NCI-H187 (cell line): ENCODE measurements around the gene C4BPA.

Source experiments
- DNase-seq, 2 experiments: peaks; one replicate each; lab custom pipeline; 2025; lab: John Stamatoyannopoulos, UW

Gene C4BPA

DNA sequence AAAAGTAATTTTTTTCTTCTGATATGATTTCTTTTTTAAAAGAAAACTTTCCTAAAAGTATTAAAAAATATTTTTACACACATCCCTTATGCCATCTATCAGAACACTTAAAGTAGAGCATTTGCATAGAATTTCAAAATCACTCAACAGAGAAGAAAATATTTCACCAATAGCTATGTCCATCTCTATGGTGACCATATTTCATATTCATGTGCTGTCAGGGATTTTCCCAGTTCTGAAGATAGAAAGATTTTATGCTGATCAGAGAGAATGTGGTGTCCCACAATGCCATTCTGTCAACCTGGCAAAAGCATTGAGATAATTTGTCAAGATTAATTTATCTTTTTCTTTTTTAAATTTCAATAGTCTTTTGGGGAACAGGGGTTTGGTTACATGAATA, 87.0 kb downstream of the C4BPA start:
- DNase-seq = no peak

DNA sequence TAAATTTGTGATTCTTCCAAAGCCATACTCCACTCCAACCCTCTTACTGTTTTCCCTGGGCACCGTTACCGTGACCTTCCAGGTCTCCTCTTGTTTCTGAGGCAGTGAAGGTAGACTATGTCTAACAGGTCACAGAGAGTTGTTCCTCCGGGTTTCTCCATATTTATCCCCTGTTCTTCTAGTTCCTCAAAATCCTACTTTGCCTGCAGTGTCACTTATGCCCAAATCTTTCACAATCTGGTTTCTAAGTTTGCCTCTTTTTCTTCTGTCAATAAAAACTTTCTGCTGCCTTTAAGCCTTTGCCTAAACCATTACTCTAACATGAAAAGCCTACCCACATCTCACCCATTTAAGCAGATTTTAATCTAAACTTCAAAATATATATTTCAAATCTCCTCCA, 87.7 kb downstream of the C4BPA start:
- DNase-seq = no peak

DNA sequence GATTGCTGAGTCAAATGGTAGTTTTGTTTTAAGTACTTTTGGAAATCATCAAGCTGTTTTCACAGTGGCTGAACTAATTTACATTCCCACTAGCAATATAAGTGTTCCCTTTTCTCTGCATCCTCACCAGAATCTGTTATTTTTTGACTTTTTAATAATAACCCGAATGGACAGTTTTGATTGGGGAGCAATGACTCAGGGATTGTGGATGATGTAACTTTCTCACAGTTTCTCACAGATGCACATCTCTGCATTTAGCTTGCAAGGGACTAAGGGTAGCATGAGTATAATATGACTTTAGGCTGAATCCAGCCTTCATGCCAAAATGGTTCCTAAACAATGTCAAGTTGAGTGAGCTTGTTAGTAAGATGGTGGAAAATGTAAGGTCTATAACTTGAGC, 90.2 kb downstream of the C4BPA start:
- no peak for DNase-seq
